GM21723 (cell line): ENCODE results near the gene CELF2.

ENCODE experiments used
- ATAC-seq: cut with Tn5 transposase; IDR thresholded peaks from one replicate; pipeline ENCODE4 v1.9.1; 2021; ENCODE audit warnings: mild to moderate bottlenecking, moderate library complexity; ENCODE audit not compliant: unreplicated experiment

CELF2 gene

DNA sequence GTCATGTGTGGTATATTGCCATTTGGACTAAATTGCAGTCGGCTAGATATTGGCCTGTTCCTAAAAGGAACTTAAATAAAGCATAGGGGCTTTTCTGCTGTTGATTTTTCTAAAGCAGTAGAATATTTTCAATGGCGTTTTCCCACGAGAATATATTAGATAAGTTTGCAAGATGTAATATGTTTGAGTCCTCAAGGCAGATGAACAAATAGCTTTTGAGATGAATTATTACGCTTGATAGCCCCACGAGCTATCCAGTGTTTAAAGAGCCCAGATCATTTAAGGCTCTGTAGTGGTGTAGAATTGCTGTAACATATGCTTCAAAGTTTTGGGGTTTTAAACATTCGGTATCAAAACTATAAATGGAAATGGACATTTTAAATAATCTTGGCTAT is 2.9 kb downstream of the CELF2 start:
- no peak for ATAC-seq

DNA sequence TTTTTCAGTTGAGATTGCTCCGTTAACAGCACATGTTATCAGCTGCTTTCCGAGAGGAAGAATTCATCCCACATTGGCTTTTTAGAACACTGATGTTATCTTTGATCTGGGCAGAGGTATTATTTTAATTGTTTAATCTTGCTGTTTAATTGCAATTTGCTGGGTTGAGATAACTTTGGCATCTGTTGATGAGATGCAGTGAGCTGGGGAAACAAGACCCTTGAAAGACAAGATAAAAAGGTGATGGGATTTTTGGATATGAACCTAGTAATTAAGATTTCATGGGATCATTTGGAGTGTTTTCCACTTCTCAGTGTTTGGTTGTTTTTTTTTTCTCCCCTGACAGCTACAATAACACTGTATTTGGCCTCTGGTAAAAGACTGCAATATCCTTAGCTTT is 4.5 kb downstream of the CELF2 start:
- no peak for ATAC-seq

DNA sequence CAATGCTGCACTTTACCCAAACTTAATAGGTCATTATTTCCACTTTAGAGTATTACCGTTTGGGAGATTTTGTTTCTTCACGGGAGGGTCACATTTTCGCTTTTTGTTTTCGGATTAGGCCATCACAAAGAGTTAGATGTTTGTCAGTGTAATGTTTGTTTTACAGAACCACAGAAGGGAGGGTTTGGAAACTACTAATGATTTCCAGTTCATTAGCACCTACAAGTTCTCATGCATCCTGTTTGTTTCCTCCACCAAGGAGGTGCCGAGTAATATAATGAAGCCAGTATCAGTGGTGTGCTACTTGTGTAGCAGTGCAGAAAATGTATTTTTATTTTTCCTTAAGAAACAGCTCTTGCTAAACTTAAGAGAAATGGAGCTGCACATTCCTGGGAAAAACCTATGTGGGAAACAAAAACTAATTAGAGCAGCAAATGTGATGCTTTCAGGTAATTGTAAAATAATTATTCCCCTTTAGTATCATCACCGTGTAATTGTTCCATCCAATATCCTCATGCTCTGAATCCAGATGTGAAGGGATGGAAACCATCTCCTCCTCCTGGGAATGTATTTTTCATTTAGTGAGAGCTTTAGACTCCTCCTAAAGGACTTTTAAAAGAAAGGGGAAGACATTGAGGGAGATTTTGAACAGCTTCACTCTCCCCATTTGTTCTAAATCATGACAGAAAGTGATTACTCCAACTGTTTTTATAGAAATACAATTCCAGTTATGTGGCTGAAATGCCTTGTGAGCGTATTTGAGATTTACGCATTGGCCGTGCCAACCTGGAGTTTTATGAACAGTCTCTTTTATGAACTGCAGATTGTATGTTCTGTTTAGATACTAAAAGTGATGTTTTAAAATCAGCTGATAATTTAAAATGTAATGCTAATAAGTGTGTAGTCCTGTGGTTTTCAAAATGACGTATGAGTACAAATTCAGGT is 5.6 kb downstream of the CELF2 start:
- ATAC-seq = no peak

DNA sequence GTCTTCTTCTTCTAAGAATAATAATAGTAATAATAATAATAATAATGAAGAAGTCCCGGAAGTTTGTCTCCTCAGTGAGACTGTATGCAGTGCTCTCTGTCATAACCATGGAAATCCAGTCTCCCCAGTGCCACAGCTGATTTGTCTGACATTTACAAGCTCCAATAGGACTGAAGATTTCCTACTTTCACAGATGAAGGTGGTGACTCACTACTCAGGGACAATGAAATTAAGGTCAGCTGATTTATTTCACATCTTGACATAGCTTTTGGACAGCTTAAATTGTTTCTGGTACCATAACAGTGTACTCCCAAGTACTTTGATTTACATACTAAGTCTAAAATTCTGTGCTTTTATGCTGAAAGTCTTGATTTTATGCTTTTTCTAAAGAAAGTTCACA is 6.9 kb downstream of the CELF2 start:
- no peak for ATAC-seq

DNA sequence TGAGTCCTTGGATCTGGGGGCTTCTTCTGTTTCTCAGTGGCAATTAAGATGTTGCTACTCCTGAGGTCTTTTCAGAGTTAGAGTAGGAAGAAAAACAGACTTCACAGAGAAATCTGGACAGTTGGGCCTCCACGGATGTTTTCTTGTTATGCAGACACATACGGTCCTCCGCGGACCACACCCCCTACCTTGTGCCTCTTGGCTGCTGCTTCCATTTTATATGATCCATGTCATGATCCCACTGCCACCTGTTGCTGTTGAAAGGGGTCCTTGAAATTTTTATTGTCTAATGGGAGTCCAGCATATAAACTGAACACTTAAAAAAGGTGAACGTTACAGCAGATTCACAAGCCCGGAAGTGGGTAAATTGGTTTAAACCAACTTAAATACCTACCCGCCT is 8.3 kb downstream of the CELF2 start:
- ATAC-seq = no peak

DNA sequence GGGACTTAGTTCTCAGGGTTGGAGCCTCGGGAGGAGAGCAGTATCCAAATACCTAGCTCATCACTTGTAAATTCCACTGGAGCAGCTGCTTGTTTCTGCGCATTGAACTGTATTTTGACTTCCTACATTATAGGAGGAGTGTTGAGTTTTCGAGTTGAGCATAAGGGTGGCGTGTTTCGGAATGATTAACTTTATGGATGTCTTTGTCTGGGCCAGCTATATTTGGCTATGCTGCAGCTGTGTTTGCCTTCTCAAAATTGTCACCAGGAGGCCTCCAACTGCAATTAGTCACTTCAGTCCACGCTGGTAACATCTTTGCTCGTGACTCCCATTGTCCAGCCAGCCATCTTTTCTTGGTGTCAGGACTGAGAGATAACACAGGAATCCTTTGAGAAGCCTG is 9.1 kb downstream of the CELF2 start:
- ATAC-seq = no peak

DNA sequence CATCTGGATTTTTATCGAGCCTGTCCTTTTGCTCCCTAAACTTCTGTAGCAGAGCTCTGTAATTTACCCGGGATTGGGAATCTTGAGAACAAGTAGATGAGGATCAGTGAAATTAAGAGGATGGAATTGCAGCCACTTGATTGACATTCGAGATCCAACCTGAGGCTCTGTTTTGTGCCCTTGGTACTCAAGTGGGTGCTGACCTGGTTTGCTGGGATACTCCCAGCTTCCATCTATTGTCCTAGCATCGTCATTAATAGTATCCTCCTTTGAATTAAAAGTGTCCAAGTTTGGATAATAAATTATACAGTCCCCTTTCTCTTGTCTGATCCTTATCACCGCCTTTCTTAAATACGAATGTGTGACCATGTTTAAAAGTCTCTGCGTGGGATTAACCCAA is 17.1 kb downstream of the CELF2 start:
- no peak for ATAC-seq

DNA sequence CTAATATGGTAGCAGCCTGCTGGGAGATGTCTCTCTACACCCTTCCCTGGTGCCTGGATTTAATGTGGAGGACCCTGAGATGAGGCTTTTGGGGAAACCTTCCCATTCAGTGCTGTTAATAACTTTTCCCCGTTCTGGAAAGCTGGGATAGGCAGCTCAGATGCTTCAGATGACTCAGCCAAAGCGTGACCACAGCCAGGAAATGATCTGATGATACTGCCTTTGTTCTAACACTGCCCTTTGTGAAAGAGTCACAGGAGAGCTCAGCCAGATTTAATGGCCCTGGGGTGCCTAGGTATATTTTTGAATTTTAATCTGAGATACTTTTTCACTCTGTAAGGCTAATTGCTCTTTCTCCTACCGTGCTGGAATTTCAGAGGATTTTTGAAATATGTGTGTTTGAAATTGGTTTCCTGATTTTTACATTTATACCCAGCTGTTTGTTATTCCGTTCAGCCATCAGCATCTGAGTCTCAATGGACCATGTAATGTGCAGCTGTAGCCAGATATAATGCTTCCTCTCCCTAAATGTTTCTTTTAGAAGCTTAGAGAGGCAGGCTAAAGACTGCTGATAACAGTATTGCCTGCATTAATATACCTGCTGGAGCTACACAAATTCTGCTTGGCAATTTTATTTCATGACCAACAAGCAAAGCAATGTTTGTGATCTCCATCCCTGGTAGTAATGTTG is 17.8 kb downstream of the CELF2 start:
- no peak for ATAC-seq

DNA sequence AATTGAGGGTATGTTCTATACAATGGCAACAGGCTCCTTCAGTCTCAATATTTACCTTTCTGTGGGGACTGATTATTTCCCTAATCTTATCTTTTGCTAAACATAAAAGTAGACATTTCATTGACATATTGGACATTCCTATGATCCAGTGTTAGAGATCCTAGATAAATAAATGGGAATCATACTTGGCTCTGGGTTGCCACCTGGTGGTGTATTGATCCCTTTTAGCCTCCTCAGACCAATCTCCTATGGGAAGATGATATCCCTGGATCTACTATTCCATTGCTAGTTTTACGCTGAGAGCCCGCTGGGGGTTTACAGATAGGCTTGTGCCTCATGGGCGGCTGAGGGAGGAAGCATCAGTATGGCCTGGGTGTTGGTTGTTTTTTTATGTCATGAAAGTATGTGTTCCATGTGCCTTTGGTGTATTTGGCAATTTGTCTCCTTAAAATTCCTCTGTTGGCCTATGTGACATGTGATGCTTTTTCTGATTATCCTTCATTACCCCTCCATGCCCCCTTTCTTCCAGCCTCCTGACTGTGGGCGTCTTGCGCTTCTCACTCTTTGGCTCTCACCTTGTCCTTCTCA is 18.8 kb downstream of the CELF2 start:
- no peak for ATAC-seq

DNA sequence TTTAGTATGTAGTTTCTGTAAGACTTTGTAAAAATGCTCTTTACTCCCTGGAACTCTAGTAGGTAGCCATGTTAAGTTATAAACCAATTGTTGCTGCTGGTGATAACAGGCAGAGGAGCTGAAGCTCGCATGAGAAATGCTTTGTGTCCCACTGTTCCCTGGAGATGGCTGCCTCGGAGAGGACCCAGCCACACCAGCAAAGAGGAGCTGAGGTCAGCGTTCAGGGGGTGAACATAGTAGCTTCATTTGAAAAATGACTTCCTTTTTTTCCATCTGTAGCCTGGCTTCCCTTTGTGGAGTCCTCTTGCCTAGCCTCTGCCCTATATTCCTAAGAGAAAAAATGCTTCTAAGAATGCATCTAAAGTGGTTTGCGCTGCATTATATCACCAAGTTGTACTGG is 20.3 kb downstream of the CELF2 start:
- no peak for ATAC-seq

DNA sequence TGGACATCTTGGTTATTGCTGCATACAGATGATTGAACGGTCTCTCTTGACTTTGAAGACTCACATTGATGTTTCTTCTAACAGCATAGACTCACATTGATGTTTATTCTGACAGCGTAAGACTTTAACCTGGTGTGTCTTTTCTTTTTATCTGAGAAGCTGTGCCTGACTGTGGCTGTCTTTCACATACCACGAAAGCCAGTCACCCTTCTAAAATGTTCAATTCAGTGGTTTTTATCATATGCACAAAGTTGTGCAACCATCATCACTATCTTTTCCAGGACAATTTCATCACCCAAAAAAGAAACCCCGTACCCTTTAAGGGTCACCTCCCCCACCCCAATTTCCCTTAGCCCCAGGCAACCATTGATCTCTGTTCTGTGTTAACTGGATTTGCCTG is 24.7 kb downstream of the CELF2 start:
- no peak for ATAC-seq

DNA sequence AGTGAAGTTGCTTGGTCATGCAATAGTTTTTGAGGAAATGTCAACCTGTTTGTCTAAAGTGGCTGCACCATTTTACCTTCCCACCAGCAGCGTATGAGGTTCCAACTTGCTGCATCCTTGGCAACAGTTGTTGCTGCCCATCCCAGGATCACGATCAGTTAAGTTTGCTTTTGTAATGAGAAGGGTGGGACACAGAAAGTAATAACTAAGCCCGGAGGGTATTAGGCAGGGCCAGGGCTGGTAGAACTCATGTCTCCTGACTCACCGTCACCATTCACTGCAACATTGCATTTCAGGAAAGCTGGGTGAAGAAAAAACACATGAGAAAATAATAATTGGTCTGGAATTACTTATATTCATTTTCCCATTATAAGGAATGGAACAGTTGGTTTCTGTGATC is 25.4 kb downstream of the CELF2 start:
- no peak for ATAC-seq

DNA sequence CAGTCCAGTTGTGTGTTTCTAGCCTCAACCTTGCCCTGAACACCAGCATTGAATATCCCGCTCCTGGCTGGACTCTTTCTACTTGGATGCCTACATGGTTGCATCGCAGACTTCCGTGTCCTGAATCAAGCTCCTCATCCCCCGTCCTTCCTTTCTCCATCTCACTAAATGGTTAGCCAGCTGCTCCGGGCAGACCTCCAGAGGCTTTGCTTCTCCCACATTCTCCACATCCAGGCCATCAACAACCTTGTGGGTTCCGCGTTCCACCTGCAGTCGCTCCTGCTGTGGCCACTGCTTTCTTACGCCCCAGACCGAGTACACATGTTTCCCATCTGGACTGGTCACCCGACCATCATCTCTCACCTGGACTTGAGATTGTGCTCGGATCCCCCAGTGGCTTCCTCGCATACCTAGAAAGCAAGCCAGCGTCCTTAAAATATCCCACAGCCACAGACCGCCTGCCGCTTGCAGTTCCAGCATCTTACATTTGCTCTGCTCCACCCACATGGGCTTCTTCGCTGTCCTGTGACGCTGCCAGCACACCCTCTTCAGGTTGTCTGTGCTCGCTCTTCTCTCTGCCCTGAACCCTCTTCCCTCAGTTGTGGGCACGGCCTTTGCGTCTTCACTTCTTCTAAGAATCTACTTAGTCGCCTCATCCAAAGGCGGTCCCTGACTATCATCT is 25.9 kb downstream of the CELF2 start:
- no peak for ATAC-seq

DNA sequence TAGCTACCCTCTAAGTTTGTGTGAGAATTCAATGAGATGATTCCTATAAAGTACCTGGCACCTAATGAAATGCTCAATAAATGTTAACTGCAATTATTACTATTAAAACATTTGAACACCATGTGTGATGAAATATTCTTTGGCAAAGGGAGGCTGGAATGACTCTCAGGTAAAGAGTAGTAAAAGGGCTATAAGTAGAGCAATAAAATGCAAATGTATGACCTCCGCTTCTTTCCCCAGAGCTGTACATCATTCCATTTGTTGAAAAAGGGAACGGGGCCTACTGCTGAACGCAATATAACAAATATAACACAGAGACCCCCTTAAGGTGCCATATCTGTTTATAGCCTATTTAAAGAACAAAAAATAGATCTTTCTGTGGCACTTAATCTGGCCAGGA is 27.8 kb downstream of the CELF2 start:
- no peak for ATAC-seq

DNA sequence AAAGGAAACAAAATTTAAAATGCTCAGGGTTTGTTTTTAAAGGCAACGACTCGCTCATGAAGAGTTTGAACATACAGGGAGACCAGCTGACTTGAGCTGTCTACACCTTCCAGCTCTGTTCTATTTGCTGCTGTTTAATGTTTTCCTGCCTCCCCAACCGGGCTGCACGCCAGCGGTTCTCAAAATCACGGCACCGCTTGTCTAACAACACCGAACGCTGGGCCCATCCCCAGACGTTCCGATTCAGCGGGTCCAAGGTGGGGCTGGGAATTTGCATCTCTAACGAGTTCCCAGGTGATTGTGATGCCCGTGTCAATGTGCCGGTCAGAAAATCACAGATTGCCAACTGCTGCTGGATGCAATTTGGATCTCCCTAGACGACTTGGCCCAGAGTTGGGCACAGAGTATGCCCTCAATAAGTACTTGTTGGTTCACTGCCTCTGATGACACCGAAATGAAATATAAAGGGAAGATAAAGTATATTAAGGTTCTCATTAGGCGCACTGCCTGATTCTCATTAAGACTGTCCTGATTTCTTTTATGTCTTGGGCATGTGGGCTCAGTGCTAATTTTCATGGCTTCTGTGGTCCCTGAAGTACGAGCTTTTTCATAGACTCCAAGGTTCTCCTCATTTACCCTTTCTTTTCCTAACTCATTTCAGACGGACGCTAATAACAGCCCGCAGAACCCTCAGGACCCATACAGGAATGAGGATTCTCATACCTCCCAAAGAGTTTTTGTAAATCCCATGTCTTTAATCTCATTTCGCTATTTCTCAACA is 28.5 kb downstream of the CELF2 start:
- ATAC-seq = no peak

DNA sequence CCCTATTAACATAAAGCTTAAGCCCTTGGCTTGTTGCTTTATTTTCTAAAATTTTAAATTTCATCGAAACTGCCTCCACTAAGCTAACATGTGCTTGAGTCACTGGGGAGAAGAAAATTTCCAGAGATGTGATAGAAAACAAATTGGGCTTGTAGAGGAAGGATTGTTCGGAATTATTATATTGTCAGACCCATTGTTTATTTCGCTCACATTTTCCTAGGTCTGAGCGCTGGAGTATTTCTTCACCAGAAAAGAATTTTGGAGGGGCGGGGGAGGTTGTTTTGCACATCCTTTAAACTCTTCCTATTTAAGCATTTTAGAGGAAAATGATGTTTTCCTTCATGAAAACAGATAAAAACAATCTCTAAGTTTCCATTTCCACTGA is 29.1 kb downstream of the CELF2 start:
- ATAC-seq = no peak

DNA sequence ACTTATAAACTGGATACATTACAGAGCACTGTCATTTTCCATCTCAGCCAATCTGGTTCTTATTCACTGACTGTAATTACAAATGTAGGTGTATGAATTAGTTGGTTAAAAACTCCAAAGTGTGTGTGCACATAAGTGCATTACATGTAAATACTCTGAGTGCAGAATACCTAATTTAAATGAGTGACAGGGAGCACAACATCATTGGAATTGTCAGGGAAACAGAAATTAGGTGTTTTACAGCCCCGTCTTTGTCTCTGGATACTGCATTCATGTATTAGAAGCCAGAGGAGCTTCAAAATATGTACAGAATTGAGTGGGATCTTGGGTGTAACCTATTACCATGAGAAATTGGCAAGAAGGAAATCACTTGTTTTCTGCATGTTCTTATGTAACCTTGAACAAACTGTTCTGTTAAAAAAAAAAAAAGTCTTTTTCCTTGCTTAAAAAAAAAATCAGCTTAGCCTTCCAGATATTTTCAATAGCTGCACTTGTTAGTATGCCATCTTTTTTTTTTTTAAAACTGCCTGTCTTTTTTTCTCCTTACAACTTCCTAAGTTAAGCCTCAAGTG is 31.1 kb downstream of the CELF2 start:
- no peak for ATAC-seq

DNA sequence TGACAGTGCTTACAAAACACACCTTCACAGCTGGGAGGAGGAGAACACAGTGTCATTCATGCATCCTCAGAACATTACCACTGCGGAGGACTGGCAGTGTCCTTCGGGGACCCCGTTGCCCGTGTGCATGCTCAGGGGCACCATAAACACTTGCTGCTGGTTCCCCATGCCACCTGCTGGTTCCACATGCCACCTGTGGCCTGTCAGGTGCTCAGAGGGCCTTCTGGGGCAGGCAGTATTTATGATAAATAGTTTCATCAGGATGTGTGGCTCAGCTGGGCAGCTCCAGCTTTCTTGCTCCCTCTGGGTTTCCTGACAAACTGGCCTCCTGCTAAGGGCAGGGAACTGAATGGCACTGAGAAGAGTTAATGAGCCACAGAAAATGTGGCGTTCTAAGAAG is 32.1 kb downstream of the CELF2 start:
- no peak for ATAC-seq

DNA sequence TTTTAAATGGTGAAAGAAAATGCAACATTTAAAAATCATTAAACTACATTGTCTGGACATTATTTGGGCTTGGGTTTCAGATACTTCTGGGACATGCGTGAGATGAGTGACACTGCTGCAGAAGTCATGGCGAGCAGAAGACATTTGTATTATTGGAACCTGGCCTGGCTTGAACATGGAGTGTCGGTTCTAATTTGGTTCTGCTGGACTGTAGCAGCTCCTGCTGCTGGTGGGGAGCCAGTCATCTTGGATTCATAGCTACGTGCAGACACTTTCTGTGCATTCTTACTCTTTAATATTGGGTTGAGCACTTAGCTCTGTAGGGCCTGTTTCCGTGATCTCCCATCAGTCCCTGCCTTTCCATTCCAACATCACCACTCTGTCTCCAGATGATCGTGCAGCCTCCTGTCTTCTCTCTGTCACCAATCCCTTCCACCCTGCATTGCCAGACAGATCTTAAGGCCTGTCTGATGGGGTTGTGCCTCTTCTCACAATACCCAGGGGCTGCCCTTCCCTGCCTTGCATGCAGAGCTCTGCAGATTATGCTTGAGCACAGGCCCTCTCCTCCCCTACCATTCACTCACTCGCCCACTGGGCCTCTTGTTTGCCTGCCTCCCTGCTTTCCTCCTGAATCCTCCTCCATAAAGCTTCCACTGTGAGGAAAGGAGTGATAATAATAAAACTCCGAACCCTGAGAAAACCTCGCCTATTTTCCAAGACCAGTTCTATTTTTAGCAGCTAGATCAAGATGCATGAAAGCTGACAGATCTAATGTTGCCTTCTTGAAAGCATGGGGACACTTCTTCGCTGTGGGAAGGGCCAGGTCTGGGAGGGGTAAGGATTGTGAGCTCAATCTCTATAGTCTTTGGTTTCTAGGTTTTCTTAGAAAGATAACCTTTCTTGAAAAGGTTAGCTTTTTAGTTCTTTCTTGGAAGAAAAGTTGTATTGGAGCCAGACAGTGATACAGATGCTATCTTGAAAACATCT is 32.9 kb downstream of the CELF2 start:
- ATAC-seq = no peak
